GM18505 (cell line): ENCODE measurements around the gene GDI2.
A peak's percentile ranks its signal among the peaks of the same experiment; 100 is the strongest.
"Not testable (repeated sequence)": the region's sequence is repeated elsewhere in the genome, so short reads cannot be mapped to it uniquely, and the experiment has no call there.

Source experiments
- ATAC-seq: cut with Tn5 transposase; IDR thresholded peaks from one replicate; pipeline ENCODE4 v1.9.1; 2021; ENCODE audit not compliant: unreplicated experiment
- POLR2A ChIP-seq: IDR thresholded peaks from 4 replicates; pipeline ENCODE4 v1.6.1; 2011; ENCODE audit warnings: borderline replicate concordance; ENCODE audit not compliant: insufficient read depth, insufficient read length; ENCODE audit errors: extremely low read depth

Gene GDI2

DNA sequence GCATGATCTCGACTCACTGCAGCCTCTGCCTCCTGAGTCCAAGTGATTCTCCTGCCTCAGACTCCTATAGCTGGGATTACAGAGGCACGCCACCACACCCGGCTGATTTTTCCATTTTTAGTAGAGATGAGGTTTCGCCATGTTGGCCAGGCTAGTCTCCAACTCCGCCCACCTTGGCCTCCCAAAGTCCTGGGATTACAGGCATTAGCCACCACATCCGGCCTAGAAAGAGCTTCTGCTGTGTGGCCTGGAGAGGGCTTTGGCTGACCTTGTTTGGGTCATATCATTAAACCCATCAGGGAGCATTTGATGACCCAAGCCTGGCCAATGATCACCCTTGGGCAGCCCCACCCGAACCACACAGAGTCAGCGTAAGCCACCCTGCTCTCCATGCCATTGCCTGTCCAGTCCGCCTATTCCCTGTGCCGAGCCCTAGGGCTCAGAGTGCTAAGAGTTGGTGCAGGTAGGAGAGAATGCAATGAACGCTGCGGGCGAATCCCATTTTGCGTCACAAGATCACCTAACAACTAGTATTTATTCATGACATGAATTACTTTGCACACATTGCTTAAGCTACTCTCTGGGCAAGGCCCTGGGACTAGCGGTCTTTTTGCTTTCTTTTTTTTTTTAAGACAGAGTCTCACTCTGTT lies 22.3 kb upstream of the GDI2 start:
- ATAC-seq, result no peak
- TF ChIP-seq POLR2A, result no peak

DNA sequence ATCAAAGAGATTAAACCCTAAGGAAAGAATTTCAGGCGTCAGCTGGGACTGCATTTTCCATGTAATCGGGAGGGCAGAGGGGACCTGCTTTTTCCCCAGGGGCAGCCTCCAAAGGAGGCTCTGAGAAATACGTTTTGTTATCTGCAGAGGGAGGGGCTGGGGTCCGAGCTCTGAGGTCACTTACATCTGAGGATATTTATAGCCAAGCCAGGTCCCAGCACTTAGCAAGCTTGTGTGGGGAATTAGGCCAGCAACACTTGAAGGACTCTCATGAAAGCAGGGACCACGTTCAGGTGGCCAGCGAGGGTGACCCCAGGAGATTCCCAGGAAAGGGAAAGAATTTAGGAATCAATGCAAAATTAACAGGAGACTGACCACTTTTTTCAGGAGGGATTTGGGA lies 20.6 kb upstream of the GDI2 start:
- TF ChIP-seq POLR2A, result no peak
- ATAC-seq, result no peak

DNA sequence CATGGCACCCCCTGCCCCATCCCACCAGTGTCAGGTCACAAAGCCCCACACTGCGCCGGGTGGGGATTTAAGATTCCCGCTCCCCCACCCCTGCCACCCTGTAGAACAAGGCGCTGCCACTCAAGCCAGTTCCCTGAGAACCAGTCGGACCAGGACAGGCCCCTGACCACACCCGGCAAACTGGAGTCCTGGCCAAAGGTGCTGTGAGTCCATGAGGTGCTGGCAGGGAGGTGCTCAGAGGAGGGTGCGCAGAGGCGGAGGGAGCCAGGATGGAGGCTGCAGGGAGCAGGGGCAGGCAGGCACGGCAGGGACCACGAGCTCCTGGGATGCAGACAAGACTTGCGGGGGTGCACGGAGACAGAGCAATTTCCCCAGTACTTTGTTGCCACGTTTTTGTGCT lies 19.7 kb upstream of the GDI2 start:
- no peak for ATAC-seq
- no peak for TF ChIP-seq POLR2A

DNA sequence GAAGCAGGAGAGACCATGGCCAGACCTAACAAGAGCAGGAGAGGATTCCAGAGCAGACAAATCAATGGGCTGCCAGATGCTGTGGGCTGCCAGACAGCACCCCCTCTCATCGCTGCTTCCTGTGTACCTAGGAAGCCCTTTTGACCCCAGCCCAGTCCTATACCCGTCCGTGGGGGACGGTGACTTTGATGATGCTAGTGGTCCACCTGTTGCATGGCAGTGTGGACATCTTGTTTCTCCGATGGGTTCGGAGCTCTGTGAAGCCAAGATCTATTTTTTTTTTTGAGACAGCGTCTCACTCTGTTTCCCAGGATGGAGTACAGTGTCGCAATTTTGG lies 18.2 kb upstream of the GDI2 start:
- TF ChIP-seq POLR2A, result no peak
- no peak for ATAC-seq

DNA sequence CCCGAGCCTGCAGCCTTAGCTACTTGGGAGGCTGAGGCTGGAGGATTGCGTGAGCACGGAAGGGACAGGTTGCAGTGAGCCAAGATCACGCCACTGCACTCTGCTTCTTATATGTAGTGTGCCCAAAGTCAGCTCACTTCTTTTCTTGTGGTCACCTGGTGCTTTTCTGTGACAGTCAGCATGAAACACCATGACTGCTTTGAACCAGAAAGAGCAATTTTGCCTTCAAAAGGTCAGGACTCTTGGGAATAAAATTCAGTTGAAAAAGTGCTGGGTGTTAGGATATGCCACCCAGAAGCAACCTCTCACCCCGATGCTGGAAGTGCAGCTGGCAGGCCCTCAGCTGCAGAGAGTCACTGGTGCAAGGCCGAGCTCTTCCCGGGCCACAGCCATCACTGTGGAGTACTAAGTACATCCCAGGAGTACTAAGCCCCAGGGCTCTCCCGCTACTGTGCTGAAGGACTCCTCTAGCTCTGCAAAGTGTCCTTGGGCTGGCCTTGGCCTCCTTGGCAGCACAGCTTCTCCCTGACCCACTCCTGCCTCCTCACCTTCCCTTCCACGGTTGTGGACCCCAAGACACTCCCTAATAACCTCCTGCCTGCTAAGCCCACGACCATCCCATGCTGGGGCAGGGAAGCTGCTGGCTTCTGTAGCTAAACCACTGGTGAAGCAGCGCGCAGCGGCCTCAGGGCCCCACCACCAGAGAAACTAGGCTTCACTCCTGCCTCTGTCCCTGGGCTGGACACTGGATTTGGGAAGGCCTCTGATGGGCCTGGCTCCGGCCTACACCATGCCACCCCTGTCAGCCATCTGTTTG lies 17.6 kb upstream of the GDI2 start:
- TF ChIP-seq POLR2A, result no peak
- ATAC-seq, result no peak

DNA sequence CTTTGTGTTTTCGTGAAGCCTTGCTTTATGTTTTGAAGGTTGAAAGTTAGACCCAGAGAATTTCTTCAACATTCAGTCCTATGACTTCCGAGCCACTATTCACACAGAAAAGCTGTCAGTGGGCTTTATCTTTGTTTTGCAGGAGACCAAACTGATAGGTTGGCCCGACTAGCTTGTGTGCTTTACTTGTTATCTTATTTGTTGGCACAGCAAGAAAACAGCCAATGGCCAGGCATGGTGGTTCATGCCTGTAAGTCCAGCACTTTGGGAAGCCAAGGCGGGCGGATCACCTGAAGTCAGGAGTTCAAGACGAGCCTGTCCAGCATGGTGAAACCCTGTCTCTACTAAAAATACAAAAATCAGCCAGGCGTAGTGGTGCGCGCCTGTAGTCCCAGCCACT lies 16.0 kb upstream of the GDI2 start:
- no peak for TF ChIP-seq POLR2A

DNA sequence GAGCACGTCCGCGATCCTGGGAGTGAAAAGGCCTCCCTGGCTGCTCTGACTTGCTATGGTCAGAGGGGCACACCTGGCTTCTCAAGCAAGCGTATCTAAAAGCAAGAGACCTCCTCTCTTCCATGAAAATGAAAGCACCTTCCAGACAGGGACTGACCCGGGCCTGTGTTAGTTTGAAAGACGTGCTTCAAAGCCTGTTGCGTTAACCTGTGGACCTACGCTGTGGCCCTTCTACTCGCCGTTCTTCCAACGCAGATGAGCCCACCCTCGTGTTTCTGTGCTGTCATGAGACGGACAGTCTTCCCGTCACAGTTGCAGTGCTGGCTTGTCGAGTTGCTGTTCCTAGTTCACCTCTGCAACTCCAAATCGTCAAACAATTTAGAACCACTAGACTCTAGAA lies 15.5 kb upstream of the GDI2 start:
- no peak for ATAC-seq
- TF ChIP-seq POLR2A, result no peak

More for the DNA sequence above, 16.0 kb upstream of the GDI2 start:
- ATAC-seq, result no peak

DNA sequence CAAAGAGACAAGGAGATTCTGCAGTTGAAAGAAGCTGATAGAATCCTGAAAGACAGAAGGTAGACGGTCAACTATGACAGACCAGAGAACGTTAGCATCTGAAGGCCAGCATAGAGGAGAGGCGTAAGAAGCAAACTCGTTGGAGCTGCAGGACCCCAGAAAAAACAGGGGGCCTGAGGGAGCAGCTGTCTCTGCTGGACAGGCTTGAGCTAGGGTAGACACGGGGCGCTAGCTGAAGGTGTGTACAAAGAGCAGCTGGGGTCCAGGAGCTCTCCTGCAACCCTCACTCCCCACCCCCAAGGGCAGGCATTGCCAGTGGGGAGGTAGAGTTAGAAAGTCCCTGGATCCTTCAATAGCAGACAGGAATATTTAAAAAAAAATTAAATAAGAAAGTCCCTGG lies 14.6 kb upstream of the GDI2 start:
- no peak for TF ChIP-seq POLR2A
- ATAC-seq, result no peak

DNA sequence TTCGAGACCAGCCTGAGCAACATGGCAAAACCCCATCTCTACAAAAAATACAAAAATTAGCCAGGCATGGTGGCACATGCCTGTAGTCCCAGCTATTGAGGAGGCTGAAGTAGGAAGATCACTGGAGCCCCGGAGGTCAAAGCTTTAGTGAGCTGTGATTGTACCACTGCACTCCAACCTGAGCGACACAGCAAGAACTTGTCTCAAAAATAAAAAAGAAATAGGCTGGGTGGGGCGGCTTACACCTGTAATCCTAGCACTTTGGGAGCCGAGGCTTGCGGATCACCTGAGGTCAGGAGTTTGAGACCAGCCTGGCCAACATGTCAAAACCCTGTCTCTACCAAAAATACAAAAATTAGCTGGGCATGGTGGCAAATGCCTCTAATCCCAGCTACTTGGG lies 13.3 kb upstream of the GDI2 start:
- ATAC-seq, result not testable (repeated sequence)

DNA sequence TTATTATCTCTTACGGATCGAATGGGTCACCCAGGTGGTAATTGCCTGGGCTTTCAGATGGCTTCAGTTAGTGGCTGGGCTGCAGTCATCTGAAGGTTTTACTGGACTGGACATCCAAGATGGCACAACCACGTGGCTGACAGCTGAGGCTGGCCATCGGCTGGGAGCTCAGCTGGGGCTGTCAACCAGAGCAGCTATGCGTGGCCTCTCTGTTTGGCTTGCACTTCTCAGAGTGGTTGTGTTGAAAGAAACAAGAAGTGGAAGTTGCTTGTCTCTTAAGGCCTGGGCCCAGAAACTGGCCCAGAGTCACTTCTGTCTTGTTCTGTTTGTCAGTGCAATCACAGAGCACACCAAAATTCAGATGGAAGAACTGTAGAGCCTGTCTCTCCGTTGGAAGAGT lies 5.7 kb upstream of the GDI2 start:
- peak; percentile 39 for ATAC-seq
- TF ChIP-seq POLR2A, result no peak

DNA sequence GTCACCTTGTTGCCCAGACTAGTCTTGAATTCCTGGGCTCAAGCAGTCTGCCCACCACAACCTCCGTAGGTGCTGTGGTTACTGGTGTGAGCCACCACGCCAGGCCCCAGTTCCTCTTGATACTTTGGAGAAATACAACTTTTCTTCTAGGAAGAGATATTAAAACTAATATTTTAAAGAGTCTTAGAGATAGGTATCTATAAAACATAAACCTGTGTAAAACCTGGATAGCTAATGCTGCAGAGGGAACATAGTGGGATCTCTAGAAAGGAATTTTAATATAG lies 4.8 kb upstream of the GDI2 start:
- TF ChIP-seq POLR2A, result no peak
- no peak for ATAC-seq

DNA sequence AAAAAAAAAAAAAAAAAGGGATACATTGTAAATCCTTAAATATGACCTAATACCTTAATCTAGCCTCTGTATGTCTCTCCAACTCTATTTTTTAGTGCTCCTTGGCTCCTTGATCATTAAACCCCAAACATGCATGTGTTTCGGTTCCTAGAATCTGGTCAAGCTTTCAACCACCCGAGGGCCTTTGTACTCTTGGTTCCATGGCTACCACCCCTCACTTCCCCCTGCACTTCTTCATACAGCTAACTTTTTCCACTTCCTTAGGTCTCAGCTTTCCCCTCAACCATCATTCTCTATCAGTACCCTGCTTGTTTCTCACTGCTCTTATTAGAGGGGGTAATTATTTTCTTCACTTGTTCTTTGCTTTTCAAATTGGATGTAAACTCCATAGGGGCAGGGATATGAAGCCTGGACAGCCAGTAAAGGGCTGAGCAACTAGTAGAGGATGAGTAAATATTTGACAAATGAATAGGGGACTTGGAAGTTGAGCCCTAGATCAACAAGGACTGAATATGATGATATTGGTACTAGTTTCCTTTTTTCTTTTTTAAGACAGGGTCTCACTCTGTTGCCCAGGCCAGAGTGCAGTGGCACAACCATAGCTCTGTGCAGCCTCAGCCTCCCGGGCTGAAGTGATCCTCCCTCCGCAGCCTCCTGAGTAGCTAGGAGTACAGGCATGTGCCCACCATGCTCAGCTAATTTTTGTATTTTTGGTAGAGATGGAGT lies 4.3 kb upstream of the GDI2 start:
- no peak for ATAC-seq
- no peak for TF ChIP-seq POLR2A

DNA sequence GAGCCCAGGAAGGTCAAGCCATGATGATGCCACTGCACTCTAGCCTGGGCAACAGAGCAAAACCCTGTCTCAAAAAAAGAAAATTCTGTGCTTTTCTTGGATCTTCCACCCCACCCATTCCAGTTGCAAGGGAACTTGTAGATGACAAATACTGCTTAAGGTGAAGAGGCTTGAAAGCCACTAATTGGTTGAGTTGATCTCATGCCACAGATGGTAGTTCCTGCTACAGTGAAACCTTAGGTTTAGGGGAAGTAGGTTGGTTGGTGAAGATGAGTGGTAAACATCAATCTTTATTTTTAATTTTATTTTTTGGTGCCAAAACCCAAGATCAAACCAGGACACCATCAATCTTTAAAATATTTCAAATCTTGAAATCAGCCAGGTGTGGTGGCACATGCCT lies 2.9 kb upstream of the GDI2 start:
- no peak for TF ChIP-seq POLR2A
- ATAC-seq, result no peak
